ENCODE measurements around the gene EVA1B. TPM values are rescaled to one million over a fixed set of nuclear protein-coding genes. Genes with fewer than 3 reads are reported as not detected.

EVA1B gene
- polyA plus RNA-seq, 1 donor, result 34.8 TPM

- no peak for DNase-seq
These were observed 21.9 kb upstream of the EVA1B start for GRCh38 chr1:36345353-36345752.

- DNase-seq, result no peak
These were observed 20.9 kb upstream of the EVA1B start for GRCh38 chr1:36344395-36344680.

- no peak for DNase-seq
These were observed 20.4 kb upstream of the EVA1B start for GRCh38 chr1:36343651-36344394.

DNA sequence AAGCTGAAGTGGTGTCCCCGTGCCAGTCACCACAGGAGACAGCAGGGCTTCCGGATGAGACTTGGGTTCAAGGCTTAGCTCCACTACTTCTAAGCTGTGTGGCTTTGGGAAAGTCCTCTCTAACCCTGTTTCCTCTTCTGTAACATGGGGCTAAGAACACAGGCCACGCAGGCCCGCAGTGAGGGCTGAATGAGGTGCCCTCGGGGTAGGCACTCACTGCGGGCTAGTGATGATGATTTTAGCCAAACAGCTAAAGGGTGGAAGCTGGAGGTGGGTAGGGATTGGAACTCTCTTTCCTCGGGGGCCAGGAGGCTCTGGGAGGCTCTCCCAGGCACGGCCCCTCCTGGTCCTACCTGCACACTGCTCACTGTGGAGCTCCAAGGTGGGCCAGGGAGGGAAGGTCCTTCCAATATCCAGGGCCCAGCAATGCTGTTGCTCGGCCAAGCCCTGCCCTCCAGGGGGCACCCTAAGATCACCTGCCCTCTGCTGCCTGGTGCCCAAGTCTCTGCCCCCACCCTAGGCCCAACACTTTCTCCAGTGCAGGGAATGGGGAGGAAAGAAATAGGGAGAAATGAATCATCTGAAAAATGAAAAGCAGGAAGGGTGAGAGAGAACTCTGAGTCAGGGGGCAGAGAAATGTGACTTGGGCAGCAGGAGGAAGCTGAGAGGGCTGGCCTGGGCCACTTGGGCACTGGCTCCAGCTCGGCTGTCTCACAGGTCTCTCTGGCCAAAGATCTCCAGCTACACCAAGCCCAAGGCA is 19.2 kb upstream of the EVA1B start:
- no peak for DNase-seq

DNA sequence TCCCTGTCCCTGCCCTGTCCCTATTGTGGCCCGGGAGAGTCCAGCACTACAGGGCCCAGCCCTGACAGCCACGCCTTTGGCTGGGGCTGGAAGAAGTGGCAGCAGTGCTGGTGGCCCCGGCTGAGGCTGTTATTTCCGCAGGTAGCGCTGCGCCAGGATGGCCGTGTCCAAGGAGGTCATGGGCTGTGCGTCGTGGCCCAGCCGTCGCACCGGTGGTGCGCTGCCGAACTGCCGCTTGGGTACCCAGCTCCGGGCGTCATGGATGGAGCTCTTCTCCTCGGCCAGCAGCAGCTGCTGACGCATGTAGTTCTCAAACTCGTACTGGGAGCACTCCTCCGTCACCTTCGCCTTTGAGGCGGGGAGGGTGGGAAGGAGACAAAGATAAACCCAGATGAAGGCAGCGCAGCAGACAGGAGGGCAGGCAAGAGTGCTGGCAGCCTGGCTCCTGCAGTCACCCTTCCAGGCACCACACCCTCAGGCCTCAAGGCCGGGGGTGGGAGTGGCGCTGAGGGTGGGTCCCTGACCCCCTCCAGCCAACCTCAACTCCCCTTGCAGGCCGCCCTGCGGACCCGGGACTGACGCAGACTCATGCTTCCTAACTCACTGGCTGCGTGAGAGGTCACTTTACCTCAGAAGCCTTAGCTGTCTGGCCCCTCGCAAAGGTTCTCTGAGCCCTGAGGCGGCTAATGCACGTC is 18.3 kb upstream of the EVA1B start:
- no peak for DNase-seq

DNA sequence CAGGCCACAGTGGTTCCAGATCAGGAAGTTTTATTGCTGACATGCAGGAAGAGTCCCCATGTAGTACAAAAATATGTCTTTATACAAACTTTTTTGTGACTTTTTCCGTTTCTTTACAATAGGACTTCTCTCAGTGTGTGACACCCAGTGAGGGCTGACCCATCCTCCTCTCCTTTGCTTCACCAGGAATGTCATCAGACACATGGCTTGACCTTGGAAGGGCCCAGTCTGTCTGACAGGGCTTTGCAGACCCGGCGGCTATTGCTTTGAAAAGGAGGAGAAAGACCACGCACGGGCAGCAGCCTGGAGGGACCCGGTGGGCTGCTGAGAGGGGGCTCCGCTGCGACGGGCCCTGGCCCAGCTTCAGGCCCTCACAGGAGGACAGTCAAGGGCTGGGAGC is 16.2 kb upstream of the EVA1B start:
- no peak for DNase-seq

- DNase-seq, result no peak
These were observed 15.8 kb upstream of the EVA1B start for GRCh38 chr1:36339215-36339614.

- DNase-seq, result no peak
These were observed 14.4 kb upstream of the EVA1B start for GRCh38 chr1:36337830-36338229.

DNA sequence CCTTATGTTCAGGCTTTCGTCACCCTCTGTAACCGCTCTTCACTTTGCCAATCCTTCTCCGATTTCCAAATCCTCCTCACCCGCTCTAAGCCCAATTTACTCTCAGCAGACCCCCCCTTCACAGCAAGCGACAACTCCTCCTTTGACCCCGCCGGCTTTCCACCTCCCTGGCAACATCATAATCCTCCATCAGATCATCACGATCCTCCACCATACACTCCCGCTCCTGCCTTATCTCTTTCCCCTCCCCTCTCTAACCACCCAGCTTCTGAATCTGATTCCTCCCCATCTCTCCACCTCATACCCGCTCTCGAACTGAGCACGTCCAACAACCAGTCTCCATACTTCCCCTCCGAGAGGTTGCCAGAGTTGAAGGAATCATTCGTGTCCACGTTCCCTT is 7.5 kb upstream of the EVA1B start:
- DNase-seq, result no peak

DNA sequence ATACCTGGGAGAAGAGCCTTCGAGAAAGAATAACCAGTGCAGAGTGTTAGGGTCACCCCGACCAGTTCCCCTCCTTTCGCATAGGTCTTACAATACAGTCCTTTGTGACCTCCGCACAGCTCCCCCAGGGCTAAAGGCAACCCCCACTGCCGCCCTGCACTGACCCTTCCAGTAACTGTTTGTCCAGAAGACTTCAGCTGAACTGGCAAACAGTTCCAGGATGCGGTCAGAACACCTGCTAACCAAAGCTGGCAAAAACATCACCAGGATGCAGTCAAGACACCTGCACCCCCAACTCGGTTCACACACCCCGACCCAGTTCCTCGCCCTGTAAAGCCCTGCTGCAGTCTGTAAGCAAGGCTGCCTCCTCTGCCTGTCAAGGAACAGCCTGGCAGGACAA is 6.4 kb upstream of the EVA1B start:
- no peak for DNase-seq

DNA sequence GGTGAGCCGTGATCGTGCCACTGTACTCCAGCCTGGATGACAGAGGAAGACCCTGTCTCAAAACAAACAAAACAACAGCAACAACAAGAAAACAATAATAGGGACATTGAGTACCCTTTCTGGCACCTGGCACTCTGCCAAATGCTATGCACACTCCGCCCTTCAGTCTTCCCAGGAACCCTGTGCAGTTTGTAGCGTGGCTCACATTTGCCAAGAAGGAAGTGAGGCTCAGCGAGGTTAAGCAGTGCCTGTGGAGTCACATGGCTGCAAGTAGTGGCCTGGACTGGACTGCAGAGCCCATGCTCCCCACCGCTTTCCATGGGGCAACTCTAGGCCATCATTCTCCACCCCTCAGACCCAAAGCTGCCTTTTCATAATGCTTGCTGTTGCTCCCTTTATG is 5.3 kb upstream of the EVA1B start:
- no peak for DNase-seq

DNA sequence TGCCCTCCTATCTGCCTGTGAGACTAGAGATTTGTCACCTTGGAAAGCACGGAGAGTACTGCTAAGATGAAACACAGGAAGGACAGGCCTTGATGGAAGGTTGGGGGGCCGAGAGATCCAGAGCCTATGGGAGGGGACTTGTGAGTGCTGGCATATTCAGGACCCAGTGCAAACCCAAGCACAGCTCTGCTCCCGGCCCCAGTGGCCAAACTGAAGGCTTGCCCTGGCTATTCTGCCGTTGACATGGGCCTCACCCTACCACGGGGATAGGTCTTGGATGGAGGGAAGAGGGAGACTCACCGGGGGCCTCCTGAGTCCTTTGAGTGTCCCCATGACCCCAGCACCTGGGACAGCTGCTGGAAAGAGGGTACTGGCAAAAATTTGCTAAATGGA is 4.6 kb upstream of the EVA1B start:
- no peak for DNase-seq

- no peak for DNase-seq
These were observed 4.1 kb upstream of the EVA1B start for GRCh38 chr1:36327421-36328087.

DNA sequence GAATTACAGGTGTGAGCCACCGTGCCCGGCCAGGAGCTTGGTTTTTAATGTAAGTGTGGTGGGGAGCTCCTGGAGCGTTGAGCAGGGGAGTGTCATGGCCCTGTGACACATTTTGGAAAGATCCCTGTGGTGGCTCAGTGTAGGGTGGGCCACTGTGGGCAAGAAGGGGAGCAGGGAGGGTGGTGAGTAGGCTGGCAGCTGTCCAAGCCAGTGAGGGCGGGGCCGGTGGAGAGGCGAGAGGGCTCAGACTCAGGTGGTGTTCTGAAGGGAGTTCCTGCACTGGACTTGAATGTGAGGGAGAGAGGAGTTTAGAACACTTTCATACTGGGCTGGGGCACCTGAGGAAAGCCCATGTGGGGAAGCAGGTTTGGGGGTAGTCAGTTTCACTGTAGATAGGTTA is 3.1 kb upstream of the EVA1B start:
- no peak for DNase-seq

GRCh38 chr1:36324353-36324703 is 883 bp upstream of the EVA1B start:
- DNase-seq, result no peak

DNA sequence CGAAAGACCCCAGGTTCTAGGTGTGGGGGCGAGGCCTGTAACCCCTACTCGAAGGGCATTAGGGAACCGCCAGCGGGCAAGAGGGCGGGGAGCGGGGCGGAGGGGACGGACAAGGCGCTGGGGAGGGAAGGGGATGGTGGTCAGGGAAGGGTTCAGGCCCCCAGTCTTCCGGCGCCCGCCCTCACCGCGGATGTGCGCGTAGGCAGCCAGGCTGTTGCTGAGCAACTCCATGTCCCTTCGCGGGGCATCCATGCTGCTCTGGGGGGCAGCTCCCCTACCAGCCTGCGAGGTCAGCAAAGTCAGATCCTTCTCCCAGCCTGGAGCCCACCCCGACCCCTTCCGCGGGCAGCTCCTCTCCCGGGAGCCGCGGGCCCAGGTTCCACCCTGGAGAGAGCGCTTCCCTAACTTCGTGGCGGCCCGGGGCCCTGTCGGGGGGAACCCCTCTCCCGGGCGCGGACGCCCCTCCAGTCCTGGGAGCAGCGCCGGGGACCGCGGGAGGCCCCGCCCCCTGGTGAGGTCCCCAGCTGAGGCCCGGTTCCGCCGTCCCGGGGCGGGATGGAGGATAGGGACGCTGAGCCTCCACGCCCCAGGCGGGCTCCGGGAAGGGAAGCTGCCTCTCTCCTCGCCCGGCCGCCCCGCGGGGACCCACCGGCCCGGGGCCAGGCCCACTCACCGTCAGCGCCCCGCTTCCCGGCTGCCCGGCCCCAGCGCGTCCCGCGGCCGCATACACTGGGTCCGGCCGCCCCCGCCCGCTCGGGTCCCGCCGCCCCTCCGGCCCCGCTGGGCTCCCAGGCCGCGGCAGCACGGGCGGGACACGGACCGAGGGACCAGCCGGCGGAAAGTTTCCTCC is 434 bp downstream of the EVA1B start:
- DNase-seq, result peak; percentile 54

DNA sequence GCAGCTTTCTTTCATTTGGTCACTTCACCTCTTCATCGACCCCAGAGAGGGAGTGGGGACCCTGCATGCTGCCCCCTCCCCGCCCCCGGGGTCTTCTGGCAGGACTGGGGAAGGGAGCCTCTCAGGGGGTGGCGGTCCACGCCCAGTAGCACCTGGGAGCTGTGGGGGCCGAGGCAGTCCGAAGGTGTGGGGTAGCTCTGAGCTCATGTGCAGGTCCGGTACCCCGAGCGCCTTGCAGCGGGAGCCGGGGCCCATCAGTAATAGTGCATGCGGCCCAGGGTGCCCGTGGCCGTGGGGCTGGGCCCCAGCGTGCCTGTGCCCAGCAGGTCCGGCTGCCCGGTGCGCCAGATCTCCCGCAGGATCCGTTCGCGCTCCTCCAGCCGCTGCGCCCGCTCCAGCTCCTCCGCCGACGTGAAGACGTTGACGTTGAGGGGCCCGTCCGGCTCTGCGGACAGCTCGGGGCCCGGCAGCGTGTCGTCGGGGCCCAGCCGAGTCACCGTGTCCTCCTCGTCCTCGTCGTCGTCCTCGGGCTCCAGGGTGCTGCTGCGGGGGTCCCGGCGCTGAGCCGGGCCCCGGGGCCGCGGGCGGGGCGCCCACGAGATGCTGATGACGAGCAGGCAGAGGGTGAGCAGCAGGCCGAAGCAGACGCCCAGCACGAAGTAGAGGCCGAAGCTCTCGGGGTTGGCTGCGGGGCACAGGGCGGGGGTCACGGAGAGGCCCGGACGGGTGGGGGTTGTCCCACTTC is 1.2 kb downstream of the EVA1B start:
- peak; percentile 34 for DNase-seq

GRCh38 chr1:36321119-36321951 is 2.1 kb downstream of the EVA1B start:
- peak; percentile 94 for DNase-seq

- DNase-seq, result peak; percentile 36
These were observed 2.7 kb downstream of the EVA1B start for GRCh38 chr1:36320767-36321118.

DNA sequence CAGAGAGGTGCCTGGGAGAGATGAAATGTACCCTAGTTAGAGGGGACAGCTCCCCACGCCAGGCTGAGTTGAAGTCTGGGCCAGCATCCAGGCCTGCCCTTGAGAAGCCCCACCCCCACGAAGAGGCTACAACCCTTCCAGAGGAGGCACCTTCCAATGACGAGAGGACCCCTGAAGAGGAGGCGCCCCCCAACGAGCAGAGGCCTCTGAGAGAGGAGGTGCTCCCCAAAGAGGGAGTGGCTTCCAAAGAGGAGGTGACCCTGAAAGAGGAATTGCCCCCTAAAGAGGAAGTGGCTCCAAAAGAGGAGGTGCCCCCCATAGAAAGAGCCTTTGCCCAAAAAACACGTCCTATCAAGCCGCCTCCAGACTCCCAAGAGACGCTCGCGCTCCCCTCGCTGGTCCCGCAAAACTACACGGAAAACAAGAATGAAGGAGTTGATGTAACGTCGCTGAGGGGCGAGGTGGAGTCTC is 3.1 kb downstream of the EVA1B start:
- no peak for DNase-seq

- no peak for DNase-seq
These were observed 14.0 kb downstream of the EVA1B start for GRCh38 chr1:36309397-36309796.
